K562 (cell line): ENCODE measurements around the gene CBFA2T3. TPM values are rescaled to one million over a fixed set of nuclear protein-coding genes. Genes with fewer than 3 reads are reported as not detected.

ENCODE experiments used
- CREB3 ChIP-seq: fragments of 450-650 bp; conservative IDR thresholded peaks from 2 replicates; pipeline ENCODE4 v1.6.1; 2016; ENCODE audit warnings: missing genetic modification characterization, low read depth, mild to moderate bottlenecking, missing compliant biosample characterization, moderate library complexity
- DNMT1 ChIP-seq: fragments of 450-650 bp; IDR thresholded peaks from 2 replicates; pipeline ENCODE4 v1.6.1; 2016; ENCODE audit warnings: antibody characterized with exemption, mild to moderate bottlenecking
- E2F8 ChIP-seq: fragments of 450-650 bp; IDR thresholded peaks from 2 replicates; pipeline ENCODE4 v1.7.1; 2018; ENCODE audit warnings: mild to moderate bottlenecking, low read depth; ENCODE audit not compliant: partially characterized antibody
- FOXJ3 ChIP-seq: sonication (generic); formaldehyde crosslinking; IDR thresholded peaks from 2 replicates; pipeline ENCODE4 v1.4.0; 2020; ENCODE audit warnings: mild to moderate bottlenecking, missing genetic modification reagents
- GMEB1 ChIP-seq: fragments of 250-450 bp; sonication (Bioruptor Pico); IDR thresholded peaks from 2 replicates; pipeline ENCODE4 v1.4.0; 2020; ENCODE audit warnings: mild to moderate bottlenecking
- GTF2A2 ChIP-seq: IDR thresholded peaks from 2 replicates; pipeline ENCODE4 v1.6.1; 2016; ENCODE audit warnings: mild to moderate bottlenecking, missing genetic modification characterization, missing compliant biosample characterization
- HCFC1 ChIP-seq: IDR thresholded peaks from 2 replicates; pipeline ENCODE4 v1.6.1; 2012; ENCODE audit warnings: low read depth, low read length, improper control_type of control experiment
- MCM7 ChIP-seq, 2 experiments: fragments of 450-650 bp; IDR thresholded peaks; 2 replicates each; pipeline ENCODE4 v1.6.1; 2016 to 2018
- RHOXF2B ChIP-seq: fragments of 250-450 bp; sonication (Bioruptor Pico); conservative IDR thresholded peaks from 2 replicates; pipeline ENCODE4 v1.5.1; 2021
- RREB1 ChIP-seq: fragments of 250-450 bp; sonication (Bioruptor Pico); IDR thresholded peaks from 2 replicates; pipeline ENCODE4 v1.4.0; 2020
- TAF7 ChIP-seq: fragments of 450-650 bp; IDR thresholded peaks from 2 replicates; pipeline ENCODE4 v1.6.1; 2016; ENCODE audit warnings: missing genetic modification characterization, missing compliant biosample characterization
- THRAP3 ChIP-seq: fragments of 450-650 bp; IDR thresholded peaks from 2 replicates; pipeline ENCODE4 v1.6.1; 2016; ENCODE audit warnings: mild to moderate bottlenecking, inconsistent platforms, borderline replicate concordance
- TRIM25 ChIP-seq: fragments of 450-650 bp; IDR thresholded peaks from 2 replicates; pipeline ENCODE4 v1.7.0; 2016; ENCODE audit warnings: borderline replicate concordance
- XRCC5 ChIP-seq: fragments of 200-400 bp; formaldehyde crosslinking; IDR thresholded peaks from 2 replicates; pipeline ENCODE4 v1.6.1; 2017; ENCODE audit warnings: low read depth, mild to moderate bottlenecking, low read length
- ZBTB1 ChIP-seq: sonication (generic); formaldehyde crosslinking; IDR thresholded peaks from 2 replicates; pipeline ENCODE4 v1.8.1; 2023; ENCODE audit warnings: missing genetic modification reagents, low read depth, mild to moderate bottlenecking, borderline replicate concordance
- ZNF212 ChIP-seq: fragments of 450-650 bp; formaldehyde crosslinking; IDR thresholded peaks from 2 replicates; pipeline ENCODE4 v1.4.0; 2020; ENCODE audit warnings: mild to moderate bottlenecking
- ZNF316 ChIP-seq: fragments of 450-650 bp; IDR thresholded peaks from 2 replicates; pipeline ENCODE4 v1.6.1; 2016
- polyA plus RNA-seq, 8 experiments: library from polyadenylated mRNA; depleted of rRNA in 4 of 8; stranded (reverse) in 5 of 8; unstranded in 3 of 8; fragments of >200 nt; fragmentation: Nextera tagmentation in 2 of 8; fragmentation: Illumina TruSeq in 1 of 8; extraction: Ambion mirVana in 2 of 8; extraction: Trizol in 1 of 8; gene quantifications; 2 replicates each; pipeline versions ENCODE4 v1.2.1 to v1.2.3, GENCODE V29; 2011 to 2014; ENCODE audit warnings: inconsistent platforms in 1 of 8, missing spikeins in 1 of 8
- total RNA-seq, 7 experiments: library from RNA; depleted of rRNA in 6 of 7; stranded (reverse); fragments of >200 nt in 6 of 7; fragmentation: Illumina TruSeq in 2 of 7; extraction: Trizol in 2 of 7; gene quantifications; 2 replicates each; pipeline versions ENCODE4 v1.2.1 to v1.2.3, GENCODE V29; 2011 to 2021; ENCODE audit warnings: low replicate concordance in 1 of 7

The CBFA2T3 gene
- total and polyA plus RNA-seq, 9 of the 15 experiments (the other 6 are each of a cell fraction or from before 2014, with no cell fraction given): 2.3 to 145 (median 6.7) TPM

- TF ChIP-seq THRAP3 (no peak), TRIM25 (no peak), RREB1 (CRISPR knock-in tag) (no peak), FOXJ3 (CRISPR knock-in tag) (no peak), ZBTB1 (CRISPR knock-in tag) (no peak), DNMT1 (no peak), HCFC1 (no peak), GMEB1 (CRISPR knock-in tag) (no peak), GTF2A2 (no peak), CREB3 (no peak), RHOXF2B (no peak), E2F8 (no peak), TAF7 (no peak; the same call in 1 of the 2 replicates), ZNF212 (no peak), MCM7 (IDR thresholded peaks at IDR 0.05) (no peak), ZNF316 (peak; percentile 94), XRCC5 (no peak)
Measured at GRCh38 chr16:89026121-89026612, 49.2 kb upstream of the CBFA2T3 start (continued).
